GM19025 (cell line): ENCODE measurements around the gene LPAR1.
"Not testable (repeated sequence)": the region's sequence is repeated elsewhere in the genome, so short reads cannot be mapped to it uniquely, and the experiment has no call there.

Experiments used
- ATAC-seq: cut with Tn5 transposase; IDR thresholded peaks from one replicate; pipeline ENCODE4 v1.9.1; 2021; ENCODE audit warnings: mild to moderate bottlenecking, low read depth, moderate library complexity; ENCODE audit not compliant: unreplicated experiment

Gene LPAR1

GRCh38 chr9:110835404-110835803 lies 202.9 kb downstream of the LPAR1 start:
- ATAC-seq, result no peak

DNA sequence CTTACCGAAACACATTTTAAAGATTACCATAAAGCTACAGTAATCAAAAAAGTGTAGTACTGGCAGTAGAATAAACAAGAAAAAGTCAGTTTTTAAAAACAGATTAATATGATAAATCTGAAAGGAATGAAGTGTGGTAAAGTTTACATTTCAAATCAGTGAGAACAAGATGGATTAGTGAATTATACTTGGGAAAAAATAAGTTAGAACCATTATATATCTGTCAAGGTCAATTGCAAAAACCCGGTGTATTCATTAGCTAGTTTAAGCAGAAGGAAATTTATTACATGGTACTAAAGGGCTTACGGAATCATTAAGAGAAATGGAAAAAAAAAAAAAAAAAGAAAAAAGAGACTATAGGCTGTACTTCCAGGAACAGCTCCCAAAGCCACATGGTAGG lies 205.3 kb downstream of the LPAR1 start:
- no peak for ATAC-seq

- ATAC-seq, result no peak
Measured at GRCh38 chr9:110830495-110830894, 207.8 kb downstream of the LPAR1 start.

- ATAC-seq, result no peak
Measured at GRCh38 chr9:110828264-110828663, 210.0 kb downstream of the LPAR1 start.

GRCh38 chr9:110826400-110826799 lies 211.9 kb downstream of the LPAR1 start:
- not testable (repeated sequence) for ATAC-seq

DNA sequence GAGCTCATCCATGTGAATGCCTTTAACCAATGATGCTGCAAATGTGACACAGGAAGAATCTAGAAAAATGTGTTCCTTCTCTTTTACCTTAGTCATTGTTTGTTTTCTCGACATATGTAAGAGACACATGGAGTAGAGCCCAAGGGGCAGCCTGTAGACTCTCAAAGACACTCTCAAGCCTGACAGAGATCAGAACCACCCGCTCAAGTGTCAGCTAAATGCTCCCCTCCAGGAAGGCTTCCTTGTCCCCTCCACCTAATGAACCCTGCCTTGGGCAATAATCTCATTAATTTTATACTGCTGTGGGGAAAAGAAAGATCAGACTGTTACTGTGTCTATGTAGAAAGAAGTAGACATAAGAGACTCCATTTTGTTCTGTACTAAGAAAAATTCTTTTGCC lies 212.3 kb downstream of the LPAR1 start:
- ATAC-seq, result no peak

- not testable (repeated sequence) for ATAC-seq
Measured at GRCh38 chr9:110825129-110825528, 213.1 kb downstream of the LPAR1 start.
